NCI-H2107 treated with DMSO at 0.1 percent for 48 hours (cell line): ENCODE measurements around the gene FAM219A.

Experiments used
- DNase-seq: peaks from one replicate; lab custom pipeline; 2025; ENCODE audit not compliant: unreplicated experiment; lab: John Stamatoyannopoulos, UW

Gene FAM219A

DNA sequence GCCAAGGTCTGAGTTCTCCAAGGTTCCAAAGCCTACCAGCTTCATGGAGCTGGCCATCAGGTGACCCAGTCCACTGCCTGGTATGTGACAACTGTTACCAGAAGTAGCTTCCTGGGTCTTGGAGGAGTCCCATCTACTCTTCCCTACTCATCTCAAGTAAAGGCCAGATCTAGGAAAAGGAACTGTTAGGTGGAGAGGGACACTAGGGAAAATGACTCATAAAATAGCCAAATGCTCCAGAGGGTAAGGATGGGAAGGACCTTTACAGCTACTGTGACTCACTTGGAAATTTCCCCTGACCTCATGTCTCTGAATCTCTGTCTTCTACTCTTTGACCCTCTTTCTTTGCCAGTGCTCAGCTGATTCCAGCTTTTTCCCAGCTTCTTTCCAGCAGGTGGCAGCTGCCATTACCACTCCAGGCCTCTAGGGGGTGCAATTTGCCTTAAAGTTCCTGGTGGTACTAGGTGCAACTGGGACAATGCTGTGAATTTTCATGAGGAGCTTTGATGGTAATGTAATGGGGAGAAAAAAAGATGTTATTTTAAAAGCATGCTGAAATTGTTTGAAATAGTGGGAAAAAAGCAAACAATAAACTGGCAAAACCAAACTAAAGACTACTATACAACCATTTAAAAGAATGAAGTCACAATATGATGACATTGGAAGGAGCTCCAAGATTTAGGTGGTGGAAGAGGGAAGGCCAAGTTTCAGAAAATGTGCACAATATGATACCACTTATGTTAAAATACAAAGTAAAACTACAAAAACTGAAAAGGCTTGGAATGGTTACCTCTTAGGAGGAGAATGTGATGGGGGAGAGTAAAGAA lies 54.6 kb downstream of the FAM219A start:
- peak; percentile 51 for DNase-seq

DNA sequence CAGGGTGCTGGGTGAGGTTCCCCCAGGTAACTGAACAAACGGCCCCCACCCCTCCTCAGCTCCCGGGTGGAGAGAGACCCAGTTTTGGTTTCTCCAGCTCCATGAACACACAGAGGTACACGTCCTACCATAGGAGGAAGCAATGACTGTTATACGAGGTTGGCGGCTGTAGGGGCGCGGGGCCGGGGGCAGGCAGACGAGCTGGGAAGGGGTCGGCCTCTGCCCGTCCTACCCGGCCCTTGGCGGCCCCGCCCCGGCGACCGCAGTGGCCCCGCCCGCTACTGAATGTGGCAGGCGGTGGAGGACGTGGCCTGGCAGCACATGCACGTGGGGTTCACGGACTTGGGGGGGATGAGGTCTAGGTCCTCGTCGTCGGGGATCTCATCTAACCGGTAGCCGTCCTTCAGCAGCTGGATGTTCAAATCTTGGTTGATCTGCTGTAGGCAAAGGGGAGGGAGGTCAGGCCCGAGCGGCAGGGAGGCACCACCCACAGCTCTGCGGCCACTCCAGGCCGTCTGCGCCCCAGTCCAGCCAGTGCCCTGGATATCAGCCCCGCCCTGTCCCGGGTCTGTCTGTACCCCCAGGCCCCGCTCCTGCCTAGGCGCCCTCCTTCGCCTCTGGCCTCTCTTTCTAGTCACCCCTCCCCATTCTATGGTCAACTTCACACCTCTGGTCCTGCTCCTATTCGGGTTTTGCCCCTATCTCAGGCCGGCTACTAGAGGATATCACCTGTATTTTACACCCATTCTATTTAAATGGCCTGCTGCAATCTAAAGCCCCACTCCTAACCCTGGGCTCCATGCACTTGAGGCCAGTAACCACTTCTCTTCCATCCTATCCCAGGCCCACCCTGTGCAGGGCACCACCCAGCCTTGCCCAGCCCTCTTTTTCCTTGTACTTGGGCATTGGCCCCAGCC lies 57.4 kb downstream of the FAM219A start:
- DNase-seq, result no peak

DNA sequence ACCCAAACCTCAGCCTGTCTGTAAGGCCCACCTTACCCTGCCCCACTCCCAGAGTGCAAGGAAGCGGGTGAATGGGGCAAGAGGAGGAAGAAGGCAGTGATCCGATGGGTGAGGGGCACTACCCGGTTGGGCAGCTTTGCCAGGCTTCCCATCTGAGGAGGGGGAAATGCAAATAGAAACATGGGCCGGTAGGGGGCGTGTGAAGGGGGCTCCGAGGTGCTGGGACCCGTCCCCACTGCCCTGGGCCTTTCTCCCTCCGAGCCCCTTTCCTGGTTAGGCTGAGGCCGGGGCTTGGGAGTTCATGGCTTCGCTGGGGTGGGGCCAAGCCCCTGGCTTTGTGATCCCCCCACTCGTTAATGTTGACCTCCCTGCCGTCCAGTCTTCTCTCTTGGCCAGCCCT lies 58.1 kb downstream of the FAM219A start:
- no peak for DNase-seq

DNA sequence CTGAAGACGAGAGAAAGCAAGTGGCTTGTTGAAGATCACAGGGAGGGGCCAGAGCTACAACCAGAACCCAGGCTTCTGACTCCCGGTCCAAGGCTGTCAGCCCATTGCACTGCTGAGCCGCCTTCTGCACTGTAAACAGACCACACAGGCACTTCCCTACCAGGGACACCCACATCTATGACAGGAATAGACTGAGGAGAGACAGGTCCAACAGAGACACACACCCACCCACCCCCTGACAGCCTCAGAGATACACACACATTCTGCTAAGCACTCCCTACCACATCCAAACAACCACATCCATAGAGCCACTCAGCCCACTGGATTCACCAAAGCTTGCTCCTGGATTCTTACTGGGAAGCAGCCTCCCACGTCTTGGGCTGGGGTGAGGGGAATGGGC lies 58.6 kb downstream of the FAM219A start:
- no peak for DNase-seq

DNA sequence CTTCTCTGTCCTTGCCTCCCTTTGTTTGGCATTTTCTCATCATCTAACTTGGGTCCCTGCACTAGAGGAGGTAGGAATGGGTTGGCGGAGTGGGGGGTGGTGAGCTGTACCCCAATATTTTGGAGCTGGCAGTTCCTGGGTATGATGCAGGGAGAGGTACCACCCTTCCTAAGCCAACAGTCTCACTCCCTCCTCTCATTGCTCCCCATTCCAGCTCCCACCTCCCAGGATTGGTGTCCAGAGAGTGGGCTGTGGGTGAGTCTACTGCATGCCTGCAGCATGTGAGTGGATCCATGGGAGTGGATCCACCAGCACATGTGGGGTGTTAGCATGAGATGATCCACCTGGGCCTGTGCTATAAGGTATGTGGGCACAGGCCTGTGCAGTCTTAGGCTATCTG lies 59.5 kb downstream of the FAM219A start:
- DNase-seq, result no peak

DNA sequence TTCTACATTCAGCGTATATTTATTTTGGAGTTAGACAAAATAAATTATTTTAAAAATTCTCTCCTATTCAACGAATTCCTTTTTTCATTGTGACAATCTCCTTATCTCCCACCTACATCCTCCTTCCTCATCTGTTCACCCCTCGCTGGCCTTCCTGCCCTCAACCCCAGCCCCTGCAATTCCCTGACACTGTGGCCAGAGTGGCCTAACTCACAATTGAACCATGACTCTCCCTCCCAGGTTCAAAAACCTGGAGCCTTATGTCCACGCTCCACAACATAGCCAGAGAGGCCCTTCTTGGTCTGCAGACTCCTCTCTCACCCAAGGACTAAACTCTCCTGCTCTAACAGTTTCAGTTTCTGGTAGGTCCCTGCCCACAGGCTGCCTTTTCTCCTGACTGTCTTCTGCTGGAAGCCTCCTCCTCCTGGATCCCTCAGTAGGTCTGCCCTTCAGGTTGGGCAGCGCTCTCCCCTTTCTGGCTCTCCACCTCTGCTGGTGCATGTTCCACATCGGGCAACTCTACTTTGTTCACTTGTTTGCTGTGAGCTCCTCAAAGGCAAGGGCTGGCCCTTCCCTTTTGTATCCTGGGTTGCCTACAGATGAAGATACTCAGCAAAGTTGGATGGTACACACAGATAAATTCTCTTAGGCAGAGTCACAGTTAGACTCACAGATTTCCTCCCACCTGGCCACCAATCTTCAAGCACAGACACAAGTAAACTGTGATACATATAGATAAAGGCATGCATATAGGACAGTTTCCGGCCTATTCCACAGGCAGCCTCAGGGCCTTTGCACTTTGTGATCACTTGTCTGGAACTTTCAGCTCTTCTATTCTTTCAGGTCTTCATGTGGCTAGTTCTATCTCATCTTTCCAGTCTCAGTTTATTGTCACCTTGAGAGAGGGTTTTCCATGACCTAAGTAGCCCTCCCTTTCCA lies 61.8 kb downstream of the FAM219A start:
- no peak for DNase-seq

DNA sequence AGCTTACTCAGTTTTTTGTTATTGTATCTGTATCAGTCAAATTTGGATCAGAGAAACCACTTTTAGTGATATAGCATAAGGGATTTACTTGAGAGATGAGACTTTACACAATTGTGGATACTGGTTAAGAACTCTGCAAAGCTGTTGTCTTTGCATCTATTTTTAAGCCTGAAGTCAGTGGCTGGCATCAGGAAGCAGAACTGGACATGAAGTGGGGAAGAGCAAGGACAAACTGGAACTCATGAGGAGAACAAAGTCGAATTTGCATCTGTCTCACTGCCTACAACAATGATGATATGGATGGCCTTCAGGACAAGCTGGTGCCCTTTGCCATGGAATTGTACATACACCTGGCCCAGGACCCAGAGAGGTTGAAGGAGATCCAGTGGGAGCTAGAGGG lies 65.9 kb downstream of the FAM219A start:
- no peak for DNase-seq

DNA sequence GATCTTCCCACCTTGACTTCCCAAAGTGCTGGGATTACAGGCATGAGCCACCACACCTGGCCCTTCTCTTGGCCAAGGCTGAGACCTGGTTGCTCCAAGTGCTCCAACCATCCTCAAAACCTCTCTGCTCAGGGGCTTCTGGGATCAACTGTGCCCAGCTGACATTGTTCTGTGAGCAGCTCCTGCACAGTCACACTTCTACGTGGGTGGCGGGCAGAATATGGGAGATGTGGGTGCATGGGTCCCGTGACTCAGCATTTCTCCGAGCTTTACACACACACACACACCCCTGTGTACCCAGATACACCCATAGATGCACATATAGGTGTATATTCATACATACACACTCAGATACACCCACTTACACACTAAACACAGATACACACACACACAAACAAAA lies 71.1 kb downstream of the FAM219A start:
- no peak for DNase-seq

DNA sequence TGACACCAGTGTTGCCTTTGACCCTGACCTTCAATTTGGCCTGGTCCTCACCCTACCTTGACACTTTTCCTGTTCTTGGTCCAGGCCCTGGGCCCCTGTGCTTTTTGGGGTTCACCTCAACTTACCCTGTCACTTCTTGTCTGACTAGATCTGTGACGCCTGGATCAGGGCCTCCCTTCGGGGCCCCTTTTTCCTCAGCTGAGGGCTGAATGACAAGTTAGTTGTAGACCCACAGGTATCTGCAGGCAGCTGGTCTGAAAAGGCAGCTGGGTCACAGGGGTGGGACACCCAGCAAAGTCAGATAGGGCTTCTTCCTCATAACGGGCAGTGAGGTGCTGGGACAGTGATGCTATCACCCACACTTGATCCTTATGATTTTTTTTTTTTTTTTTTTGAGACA lies 71.7 kb downstream of the FAM219A start:
- no peak for DNase-seq

DNA sequence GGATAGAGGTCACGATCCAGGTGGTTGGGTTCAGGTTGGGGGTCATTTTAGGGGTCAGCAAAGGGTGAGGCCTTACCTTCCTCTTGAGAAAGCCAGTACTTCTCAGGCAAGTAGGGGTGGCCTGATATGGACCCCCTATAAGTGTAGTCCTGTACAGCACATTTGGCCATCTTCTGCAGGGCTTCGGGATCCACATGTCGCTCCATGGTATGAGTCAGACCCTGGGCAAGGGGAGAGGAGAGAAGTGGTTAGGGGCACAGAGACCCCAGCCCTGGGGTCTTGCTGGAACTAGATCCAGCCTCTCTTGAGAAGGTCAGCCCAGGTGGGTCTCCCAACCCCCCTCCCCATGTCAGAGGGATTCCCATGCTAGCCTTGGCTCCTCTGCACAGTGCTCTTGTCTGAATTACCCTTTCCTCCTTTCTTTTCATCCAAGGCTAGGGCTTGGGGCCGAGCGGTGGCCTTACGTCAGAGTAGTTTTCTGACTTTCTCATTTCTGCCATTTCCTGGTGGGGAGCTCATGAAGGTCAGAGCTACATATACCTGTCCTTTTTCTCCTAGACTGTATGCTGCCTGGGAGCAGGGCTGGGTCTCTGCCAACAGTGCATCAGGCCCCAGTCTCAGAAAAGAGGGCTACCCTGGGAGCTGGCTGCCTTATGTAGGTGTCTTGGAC lies 72.7 kb downstream of the FAM219A start:
- DNase-seq, result no peak

DNA sequence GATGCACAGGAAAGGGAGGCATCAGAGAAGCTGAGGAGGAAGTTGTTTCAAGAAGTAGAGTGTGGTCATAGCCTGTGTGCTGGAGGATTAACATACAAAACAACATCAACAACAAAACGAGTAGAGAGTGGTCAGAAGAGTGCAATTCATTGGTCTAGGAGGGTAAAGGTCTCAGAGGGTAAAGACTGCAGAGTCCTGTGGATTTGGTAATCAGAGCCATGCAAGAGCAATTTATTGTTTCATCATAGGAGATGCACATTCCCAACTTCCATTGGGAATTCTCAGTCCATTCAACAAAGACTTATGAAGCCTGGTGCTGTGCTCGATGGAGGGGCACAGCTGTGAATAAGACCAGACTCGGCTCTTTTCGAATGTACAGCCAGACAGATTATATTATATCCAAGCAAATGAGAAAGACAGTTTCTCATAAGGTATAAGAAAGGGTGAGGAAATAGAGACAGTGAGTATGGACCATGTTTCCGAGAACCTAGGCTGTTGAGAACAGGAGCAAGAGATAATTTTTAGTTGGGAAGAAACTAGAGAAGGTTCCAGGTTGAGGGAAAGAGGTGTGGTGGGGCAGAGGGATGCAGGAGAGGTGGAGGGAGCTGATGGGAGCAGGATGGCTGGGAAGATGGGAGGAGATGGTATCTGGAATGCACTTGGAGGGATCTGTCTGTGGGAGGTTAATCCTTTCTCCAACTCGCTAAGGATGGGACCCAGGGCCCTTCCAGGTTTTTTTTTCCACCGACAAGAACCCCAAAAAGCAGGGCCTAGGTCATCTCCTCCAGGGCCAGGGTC lies 73.8 kb downstream of the FAM219A start:
- DNase-seq, result no peak

DNA sequence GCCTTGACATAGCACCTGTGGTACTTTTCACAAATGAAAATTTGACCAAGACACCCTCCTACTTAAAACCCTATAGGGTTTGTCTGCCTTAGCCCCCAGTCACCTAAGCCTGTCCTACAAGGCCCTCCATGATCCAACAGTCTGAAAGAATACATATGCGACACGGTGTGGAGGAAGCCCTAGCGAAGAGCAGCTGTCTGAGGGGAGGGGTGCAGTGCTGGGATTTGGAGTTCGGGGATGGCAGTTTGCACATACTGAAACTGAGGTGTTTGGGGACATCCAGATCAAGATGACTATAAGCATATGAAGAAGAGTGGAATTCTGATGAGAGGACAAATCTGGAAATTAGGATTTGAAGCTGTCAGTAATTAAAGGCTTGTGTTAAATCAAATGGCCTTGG lies 74.5 kb downstream of the FAM219A start:
- no peak for DNase-seq

DNA sequence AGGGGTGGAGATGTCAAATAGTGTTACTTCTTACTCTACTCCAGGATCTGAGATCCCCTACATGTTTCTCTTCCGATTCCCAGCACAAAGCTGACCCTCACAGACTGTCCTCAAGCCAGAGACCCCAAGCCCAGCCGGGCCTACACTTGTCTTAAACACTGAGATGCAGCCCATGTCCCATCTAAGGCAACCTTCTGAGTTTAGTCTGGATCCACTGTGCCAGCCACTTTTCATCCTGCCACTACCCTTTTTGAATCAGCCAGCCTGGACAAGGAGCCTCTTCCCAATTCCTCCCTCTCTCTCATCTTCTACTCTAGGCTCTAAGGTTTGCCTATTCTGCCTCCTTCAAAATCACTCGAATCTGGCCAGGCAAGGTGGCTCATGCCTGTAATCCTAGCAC lies 75.5 kb downstream of the FAM219A start:
- DNase-seq, result no peak

DNA sequence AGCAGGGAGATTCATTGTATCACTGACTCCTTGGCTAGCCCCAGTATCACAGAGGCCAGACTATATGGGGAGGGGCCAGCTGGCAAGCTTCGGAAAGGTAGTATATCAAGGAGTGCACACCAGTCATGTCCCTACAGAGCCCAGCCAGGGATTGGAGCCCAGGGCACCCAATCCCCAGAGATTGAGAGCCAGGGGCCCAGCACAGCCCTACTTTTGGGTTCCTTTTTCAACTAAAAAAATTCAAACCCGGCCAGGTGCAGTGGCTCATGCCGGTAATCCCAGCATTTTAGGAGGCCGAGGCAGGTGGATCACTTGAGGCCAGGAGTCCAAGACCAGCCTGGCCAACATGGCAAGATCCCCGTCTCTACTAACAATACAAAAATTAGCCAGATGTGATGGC lies 76.3 kb downstream of the FAM219A start:
- DNase-seq, result no peak

DNA sequence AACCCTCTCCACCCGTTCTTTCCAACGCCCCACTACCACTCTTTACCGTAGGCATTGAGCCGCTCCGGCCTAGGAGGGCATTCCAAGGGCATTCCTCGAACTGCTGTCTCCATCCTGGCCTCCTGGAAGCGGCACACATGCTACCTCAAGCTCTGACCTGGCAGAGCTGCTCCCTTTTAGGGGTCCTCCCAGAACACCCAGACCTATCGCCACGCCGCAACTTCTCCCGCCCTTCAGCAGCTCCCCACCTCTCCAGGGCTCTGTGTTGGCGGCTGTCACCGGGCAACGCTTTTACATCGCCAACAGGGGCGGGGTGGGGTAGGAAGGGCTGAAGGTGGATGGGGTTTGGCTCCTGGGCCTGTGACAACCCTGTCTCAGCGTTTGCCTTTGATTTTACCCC lies 77.0 kb downstream of the FAM219A start:
- peak; percentile 10 for DNase-seq

DNA sequence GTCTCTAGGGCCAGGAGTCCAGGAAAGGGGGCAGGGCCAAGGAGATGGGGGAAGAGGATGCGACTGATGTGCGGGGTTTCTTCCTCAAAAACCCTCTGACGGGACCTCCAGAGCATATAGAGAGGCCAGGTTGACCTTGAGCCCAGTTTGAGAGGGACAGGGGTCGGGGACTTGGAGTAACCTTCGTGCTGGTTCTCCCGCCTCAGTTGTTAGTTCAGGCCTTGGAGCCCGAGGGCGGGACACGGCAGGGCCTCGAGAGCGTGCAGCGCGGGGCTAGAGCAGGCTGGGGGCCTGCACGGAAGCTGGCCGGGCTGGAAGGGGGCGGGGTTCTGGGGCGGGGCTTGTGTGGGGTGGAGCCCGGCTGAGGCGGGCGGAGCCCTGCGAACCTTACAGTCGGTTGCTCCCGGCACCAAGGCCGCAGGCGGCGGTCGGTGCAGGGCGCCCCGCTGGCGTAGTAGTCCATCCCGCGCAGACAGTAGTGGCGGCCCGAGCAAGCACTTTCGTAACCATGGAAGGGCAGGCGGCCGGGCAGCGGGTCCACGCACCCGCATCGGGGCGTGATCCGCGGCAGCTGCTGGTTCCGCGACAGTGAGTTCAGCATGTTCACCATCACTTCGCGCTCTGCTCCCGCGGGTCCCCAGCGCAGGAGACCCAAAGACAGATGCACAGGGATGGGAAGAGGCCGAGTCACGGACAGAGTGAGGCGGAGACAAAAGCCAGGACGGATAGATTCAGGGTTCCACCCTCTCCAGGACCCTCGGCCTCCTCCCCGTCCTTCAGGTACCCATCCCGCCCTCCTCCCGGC lies 77.7 kb downstream of the FAM219A start:
- DNase-seq, result peak; percentile 13

DNA sequence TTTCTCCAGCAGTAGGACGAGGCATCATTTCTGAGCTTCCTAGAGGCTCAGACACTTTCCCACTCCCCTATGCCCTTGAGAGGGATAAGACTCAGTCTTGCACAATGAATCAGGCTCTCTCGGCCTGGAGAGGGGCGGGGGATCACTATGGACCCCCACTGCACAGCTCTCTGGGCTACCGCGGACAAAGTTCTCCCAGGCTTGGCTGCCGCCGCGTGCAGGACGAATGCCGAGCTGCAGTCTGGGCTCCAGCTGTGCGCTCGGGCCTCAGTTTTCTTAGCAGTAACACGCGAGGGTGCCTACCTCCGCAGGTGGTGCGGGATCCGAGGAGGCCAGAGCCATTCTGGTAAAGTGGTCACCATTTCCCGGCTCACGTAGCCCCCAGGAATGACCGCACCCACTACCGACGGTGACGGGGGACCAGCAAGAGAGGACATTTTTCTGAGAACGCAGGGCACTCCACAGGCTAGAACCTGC lies 78.3 kb downstream of the FAM219A start:
- no peak for DNase-seq

DNA sequence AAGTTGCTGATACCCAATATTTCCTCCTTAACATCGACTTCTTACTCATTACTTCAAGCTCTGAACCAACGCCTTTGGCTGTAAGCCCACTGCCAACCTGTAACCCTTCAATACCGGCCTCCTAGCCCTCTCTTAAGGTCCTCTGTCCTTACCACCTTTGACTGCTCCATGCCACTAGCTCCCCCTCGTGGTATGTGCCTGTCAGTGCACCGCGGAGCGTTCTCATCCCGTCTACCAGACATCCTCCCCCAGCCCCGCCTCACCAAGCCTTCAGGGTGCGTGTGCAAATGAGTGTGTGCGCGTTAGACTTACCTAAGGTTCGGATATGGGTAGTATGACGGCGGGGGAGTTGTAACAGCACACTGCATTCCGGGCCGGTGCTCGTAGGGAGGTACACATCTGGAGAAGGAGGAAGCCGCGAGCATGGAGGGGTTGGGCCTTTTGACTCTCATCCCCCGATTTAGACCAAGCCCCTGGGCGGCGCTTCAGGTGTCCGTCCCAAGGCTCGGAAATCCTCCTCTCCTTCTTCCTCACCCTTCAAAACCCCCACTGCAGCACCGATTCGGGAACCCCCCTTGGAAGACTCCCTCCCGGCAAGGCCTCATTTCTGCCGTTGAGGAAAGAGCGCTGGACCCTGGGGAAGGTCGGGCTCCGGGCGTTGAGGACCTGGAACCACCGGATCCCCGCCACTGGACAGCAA lies 78.9 kb downstream of the FAM219A start:
- DNase-seq, result peak; percentile 78
